GM10847 (cell line): Measurements from ENCODE around the gene SLCO4A1.

ENCODE experiments used
- POLR2A ChIP-seq: IDR thresholded peaks from 2 replicates; pipeline ENCODE4 v1.6.1; 2011; ENCODE audit not compliant: insufficient read length; ENCODE audit errors: extremely low read depth

SLCO4A1 gene

DNA sequence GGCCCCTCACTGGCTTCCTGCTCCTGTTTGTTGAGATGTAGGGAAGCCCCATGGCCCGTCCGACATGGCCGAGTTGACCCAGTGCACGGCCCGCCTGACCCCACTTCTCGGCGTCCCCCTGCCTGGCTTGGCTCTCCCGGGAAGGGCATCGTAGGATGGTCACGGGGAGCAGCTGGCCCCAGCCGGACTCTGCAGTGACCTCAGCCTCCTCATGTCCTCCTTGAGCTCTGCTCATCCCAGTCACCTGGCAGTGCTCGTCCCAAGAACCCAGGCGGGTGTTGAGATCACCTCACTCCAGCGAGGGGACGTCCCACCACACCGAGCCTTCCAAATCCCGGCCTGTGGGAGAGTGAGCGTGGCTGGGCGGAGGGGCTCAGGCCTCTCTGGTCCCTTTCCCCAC, 15.7 kb downstream of the SLCO4A1 start:
- no peak for TF ChIP-seq POLR2A

GRCh38 chr20:62658593-62659178, 16.4 kb downstream of the SLCO4A1 start:
- no peak for TF ChIP-seq POLR2A

- no peak for TF ChIP-seq POLR2A
Observed at GRCh38 chr20:62659488-62660239, 17.4 kb downstream of the SLCO4A1 start.

DNA sequence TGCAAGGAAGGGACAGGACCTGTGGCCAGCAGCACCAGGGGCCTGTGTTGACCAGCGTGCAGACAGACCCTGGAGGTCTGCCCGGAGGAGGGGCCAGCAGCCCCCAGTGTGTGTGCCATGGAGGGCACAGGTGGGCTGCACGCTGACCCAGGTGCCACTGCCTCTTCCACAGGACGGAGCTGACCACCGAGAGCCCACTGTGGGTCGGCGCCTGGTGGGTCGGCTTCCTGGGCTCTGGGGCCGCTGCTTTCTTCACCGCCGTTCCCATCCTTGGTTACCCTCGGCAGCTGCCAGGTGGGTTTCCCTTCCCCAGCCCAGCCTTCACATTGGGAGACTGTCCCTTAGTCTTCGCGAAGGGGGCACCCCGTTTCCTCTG, 17.9 kb downstream of the SLCO4A1 start:
- TF ChIP-seq POLR2A, result no peak

GRCh38 chr20:62660768-62661167, 18.5 kb downstream of the SLCO4A1 start:
- TF ChIP-seq POLR2A, result no peak

GRCh38 chr20:62661647-62662046, 19.3 kb downstream of the SLCO4A1 start:
- no peak for TF ChIP-seq POLR2A

- TF ChIP-seq POLR2A, result no peak
Observed at GRCh38 chr20:62662422-62662821, 20.1 kb downstream of the SLCO4A1 start.

DNA sequence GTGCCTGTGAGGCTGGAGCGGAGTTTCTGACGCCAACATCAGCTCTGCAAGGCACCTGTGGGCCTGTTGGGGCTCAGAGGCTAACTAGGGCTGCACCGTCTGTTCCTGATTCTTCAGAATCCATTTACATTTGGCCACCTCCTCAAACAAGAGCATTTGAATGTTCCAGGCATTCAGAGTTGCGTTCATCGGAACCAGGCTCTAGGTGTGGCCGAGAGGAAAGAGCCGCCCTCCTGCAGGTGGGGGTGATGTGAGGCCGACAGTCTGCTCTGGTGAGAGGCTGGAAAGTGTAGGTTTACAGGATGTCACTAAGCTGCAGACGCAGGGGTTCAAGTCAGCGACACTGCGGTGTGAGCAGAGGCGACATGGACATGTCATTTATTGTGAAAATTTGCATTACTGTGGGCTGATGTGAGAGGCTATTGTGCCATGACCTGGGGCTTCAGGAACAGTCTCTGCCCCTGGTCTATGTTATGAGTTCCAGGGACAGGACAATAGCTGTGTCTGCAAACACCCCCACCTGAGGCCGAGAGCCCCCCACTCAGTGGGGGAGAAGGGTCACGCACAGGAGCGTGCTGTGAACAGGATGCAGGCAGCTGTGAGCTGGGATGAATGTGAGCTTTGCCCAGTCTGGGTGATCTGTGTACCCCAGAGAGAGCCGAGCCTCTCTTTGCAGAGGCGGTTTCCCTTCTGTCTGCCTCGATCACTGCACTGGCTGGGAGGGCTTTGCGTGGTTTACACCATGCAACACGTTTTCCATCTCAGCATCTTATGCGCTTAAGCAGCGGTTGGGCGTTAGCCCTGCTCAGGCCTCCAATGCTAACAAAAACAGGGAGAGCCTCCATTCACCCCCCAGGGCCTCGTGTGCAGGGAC, 21.1 kb downstream of the SLCO4A1 start:
- no peak for TF ChIP-seq POLR2A

DNA sequence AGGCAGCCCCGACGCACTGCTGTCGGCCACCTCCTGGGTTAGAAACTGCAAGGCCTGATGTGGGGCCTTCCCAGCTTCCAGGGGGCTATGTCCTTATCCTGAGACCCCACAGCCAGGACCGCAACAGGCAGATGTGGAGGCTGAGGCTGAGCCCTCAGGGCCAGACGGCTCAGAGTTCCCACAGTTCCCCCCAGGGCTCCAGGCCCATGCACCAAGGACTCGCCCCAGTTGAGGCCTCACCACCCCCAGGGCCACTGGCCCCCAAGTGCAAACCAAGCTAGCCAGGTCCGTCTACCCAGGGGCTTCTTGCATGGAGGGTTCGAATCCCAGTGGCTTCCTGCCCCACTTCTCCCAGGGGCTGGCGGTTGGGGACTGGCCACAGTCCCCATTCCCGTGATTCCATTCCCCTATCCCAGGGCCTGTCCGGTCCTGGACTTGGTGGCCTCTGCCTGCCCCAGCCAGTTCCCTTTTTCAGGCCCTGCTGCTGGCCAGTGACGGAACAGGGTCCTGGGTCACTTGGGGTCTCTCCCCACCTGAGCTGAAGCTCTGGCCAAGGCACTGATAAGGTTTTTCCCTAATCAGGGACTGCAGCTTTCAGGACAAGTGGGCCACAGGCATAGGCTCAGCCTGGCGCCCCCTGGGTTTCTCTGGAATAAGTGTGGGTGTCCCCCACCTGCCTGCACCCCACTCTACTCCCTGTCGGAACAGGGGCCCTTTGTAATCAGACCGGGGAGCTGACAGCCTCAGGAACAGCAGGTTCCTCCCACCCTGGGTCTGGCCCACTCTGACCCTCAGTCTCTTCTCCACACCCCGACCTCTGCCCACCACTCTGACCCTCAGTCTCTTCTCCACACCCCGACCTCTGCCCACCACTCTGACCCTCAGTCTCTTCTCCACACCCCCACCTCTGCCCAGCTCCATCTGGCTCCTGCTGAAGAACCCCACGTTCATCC, 22.0 kb downstream of the SLCO4A1 start:
- TF ChIP-seq POLR2A, result no peak

DNA sequence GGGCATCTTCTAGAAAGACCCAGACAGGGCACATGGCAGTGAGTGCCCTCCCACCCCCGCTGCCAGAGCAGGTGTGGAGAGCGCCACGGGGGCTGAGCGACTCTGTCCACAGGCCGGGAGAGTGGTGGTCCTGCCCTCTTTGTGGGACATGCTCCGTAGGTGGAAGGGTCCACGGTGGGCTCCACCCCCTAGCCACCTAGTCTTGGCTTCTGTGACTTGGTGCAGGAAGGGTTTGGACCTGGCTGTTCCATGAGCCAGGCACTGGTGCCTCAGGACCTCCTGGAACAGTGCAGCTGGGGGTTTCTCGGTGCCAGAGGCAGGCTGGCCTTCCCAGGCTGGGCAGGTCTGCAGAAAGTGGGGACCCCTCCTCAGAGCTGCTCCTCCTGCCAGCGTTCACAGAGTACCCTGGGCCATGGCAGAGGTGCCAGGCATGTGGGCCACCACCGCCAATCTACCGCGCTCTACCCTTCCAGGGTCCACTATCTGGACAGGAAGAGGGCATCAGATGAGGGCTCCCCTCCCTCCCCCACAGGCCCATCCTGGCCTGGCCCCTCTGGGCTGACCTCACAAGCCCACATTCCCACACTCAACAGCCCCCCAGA, 23.0 kb downstream of the SLCO4A1 start:
- TF ChIP-seq POLR2A, result no peak

DNA sequence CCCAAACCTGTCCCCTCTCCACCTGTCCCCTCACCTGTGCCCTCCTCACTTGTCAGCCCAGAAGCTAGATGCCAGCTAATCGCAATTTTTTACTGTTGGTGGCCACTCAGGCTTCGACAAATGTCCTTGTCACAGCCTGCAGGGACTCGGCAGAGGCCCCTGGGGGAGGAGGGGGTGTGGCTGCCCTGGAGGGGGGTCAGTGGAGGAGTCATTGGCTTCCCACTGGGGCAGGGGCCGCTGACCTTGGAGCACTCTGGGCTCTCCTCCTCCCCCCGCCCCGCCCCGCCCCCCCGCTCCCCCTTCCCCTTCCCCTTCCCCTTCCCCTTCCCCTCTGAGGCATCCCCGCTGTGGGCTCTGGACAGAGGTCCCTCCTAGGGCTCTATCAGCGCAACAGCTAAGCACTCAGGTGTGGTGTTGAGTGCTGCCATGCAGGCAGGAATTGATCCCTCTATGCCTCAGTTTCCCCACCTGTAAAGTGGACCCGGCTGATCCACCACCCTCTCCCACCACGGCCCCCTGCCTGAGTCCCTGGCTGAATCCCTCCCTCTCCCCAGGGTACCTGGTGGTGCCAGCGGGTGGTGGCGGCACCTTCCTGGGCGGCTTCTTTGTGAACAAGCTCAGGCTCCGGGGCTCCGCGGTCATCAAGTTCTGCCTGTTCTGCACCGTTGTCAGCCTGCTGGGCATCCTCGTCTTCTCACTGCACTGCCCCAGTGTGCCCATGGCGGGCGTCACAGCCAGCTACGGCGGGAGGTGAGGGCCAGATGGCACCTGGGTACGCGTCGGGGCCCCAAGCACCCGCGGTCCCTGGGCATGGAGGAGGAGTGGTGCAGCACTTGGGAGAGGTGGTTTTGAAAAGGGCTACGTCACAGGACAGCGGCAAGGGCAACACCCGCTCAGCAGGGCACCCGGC, 23.8 kb downstream of the SLCO4A1 start:
- no peak for TF ChIP-seq POLR2A

DNA sequence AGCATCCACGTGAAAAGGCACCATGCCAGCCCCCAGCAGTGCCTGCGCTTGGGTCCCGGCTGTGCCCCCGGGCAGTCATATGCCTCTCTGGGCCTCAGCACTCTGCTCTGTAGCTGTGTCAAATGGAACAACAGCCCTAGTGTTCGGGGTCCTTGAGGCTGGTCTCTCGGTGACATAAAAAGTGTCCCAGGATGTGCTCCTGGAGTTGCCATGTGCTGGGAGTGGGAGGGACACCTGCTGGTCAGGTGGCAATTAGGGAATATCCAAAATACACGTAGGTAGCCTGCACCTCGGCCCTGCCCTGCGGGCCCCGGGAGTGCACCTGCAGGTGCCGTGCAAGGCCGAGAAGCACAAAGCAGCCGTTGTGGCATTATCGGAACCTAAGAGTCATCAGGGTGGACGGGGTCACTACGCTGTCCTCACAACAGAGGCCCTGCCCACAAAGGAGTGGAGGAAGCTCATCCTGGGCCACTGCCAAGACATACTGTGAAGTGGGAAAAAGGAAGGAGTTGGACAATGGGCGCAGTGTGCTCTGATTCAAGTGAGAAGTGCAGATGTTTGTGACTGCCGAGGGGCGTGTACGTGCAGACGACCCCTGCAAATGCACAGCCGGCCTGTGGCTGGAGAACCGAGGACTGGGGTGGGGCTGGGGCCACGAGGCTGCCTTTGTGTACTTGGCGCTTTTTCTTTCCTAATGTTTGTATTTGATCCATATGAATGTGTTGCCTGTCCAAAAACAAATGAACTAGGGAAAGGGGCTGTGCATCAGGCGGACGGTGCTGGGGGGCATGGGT, 24.6 kb downstream of the SLCO4A1 start:
- TF ChIP-seq POLR2A, result no peak

DNA sequence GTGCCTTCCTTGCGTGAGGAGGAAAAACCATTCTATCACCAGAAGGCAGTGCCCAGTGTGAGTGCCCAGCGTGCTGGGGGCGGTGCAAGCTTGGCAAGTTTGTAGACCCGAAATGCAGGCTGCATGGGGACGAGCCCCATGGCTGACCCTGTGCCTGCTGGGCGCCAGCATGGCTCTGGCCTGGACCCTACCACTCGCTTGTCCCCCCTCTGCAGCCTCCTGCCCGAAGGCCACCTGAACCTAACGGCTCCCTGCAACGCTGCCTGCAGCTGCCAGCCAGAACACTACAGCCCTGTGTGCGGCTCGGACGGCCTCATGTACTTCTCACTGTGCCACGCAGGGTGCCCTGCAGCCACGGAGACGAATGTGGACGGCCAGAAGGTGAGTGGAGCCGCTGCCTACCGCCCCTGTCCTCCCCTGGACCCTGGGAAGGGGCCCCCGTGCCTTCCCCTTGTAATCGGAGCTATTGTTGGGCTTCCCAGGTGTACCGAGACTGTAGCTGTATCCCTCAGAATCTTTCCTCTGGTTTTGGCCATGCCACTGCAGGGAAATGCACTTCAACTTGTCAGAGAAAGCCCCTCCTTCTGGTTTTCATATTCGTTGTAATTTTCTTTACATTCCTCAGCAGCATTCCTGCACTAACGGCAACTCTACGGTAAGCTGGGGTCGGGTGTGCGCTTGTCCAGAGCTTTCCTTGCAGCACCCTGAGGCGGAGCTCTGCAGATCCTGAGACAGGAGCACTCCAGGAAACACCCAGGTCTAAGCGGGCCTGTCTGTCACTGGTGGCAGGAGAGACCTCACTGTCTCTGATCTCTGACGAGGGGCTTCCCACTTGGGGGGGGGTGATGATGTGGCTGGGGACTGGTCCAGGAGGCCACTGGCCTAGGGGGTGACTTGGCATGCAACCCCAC, 25.5 kb downstream of the SLCO4A1 start:
- TF ChIP-seq POLR2A, result no peak
